Duodenal mucosa (tissue), 2 donors: ENCODE results near the gene PVR.
A peak's percentile ranks its signal among the peaks of the same experiment; 100 is the strongest.

ENCODE experiments used
- H3K27ac ChIP-seq: one replicate; pipeline ENCODE4 v1.7.0; 2013; ENCODE audit warnings: low read depth, low read length
- H3K27me3 ChIP-seq, 2 donors: one replicate each; pipeline ENCODE4 v1.7.0; 2013; ENCODE audit warnings: low read length in 2 of 2, control low read depth in 1 of 2; ENCODE audit not compliant: insufficient read depth in 2 of 2, control insufficient read depth in 1 of 2
- H3K36me3 ChIP-seq, 2 donors: one replicate each; pipeline ENCODE4 v1.7.0; 2013; ENCODE audit warnings: low read length in 2 of 2, control low read depth in 1 of 2; ENCODE audit not compliant: insufficient read depth in 2 of 2, control insufficient read depth in 1 of 2
- H3K4me1 ChIP-seq, 2 donors: one replicate each; pipeline ENCODE4 v1.7.0; 2013; ENCODE audit warnings: low read length in 2 of 2, control low read depth in 1 of 2; ENCODE audit not compliant: insufficient read depth in 2 of 2, control insufficient read depth in 1 of 2
- H3K4me3 ChIP-seq, 2 donors: one replicate each; pipeline ENCODE4 v1.7.0; 2013; ENCODE audit warnings: low read length in 2 of 2, low read depth in 1 of 2
- H3K9ac ChIP-seq, 2 donors: one replicate each; pipeline ENCODE4 v1.7.0; 2013; ENCODE audit warnings: low read length in 2 of 2, low read depth in 1 of 2
- H3K9me3 ChIP-seq, 2 donors: one replicate each; pipeline ENCODE4 v1.7.0; 2013; ENCODE audit warnings: low read length in 2 of 2, control low read depth in 1 of 2; ENCODE audit not compliant: control insufficient read depth in 1 of 2

PVR gene, protein sequence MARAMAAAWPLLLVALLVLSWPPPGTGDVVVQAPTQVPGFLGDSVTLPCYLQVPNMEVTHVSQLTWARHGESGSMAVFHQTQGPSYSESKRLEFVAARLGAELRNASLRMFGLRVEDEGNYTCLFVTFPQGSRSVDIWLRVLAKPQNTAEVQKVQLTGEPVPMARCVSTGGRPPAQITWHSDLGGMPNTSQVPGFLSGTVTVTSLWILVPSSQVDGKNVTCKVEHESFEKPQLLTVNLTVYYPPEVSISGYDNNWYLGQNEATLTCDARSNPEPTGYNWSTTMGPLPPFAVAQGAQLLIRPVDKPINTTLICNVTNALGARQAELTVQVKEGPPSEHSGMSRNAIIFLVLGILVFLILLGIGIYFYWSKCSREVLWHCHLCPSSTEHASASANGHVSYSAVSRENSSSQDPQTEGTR

DNA sequence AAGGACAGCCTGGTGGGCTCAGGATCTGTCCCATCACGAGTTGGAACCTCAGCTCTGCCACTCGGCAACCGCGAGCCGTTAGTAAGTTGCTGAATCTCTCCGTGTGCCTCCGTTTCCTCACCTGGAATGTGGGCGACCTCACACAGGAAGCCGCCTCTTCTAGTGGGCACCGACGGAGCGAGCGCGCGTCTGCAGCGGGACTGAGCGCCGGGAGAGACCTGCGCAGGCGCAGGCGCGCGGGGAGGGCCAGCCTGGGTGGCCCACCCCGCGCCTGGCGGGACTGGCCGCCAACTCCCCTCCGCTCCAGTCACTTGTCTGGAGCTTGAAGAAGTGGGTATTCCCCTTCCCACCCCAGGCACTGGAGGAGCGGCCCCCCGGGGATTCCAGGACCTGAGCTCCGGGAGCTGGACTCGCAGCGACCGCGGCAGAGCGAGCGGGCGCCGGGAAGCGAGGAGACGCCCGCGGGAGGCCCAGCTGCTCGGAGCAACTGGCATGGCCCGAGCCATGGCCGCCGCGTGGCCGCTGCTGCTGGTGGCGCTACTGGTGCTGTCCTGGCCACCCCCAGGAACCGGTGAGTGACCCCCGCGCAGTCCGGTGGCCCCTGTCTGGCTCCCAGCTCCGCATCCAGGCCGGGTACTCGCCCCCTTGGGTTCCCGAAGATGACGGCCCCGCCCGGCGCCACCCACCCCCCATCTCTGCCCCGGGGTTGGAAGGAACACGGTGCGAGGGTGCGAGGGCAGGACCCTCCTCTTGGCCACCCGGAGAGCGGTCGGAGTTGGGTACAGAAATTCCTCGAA is at the start of gene PVR:
TSS of gene PVR (plus strand) at position 306 of the 797 bp plus-strand sequence. CDS start at position 493, 187 bp downstream.
- H3K4me1 ChIP-seq: peaks cover 14 to 17% of the 10 kb centered on the region in 2 donors
- peak within 1 kb of the TSS; percentile 76 to 80 for H3K9ac ChIP-seq
- peaks cover 7 to 15% of the 10 kb centered on the region in 2 donors for H3K36me3 ChIP-seq
- H3K4me3 ChIP-seq: peak within 1 kb of the TSS; percentile 79 to 97
- H3K9me3 ChIP-seq: no peaks in the 10 kb centered on the region
- no peaks in the 10 kb centered on the region for H3K27me3 ChIP-seq
- peak within 1 kb of the TSS; percentile 32 for H3K27ac ChIP-seq

DNA sequence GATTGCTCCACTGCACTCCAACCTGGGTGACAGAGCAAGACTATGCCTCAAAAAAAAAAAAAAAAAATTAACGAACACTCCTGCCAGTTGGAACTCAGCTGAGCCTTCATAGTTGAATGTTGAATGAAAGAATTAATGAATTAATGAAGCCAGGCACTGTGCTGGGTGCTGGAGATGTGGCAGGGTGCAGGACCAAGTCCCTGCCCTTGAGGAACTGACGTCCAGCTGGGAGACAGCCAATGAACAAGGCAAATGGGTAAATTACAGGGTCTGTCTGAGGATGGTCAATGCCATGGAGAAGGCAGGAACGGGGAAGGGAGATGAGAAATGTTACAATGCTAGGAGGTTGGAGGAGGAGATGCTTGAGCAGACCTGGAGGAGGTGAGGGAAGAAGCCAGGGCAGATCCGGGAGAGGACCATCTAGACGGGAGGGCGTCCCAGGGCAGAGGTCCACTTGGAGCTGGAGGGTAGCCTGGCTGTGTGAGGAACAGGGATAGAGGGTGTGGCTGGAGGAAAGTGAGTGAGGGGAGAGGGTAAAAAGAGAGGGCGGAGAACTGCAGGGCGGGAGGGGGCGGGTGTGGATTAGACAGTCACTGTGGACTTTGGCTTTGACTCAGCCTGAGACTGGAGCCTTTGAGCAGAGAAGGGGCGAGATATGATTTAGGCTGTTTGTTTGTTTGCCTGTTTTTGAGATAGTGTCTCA is 47.1 kb upstream of the PVR start:
- peak overlapping the region; percentile 54 for H3K27ac ChIP-seq

DNA sequence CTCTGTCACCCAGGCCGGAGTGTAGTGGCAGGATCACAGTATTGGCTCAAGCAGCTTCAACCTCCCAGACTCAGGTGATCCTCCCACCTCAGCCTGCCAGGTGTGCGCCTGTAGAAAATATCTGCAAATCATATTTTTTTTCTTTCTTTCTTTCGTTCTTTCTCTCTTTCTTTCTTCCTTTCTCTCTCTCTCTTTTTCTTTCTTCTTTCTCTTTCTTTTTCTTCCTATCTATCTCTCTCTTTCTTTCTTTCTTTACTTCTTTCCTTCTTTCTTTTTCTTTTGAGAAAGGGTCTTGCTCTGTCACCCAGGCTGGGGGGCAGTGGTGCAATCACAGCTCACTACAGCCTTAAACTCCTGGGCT is 46.6 kb upstream of the PVR start:
- Histone ChIP-seq H3K27me3 (no peaks in the 10 kb centered on the region), H3K4me3 (no peak overlapping the region), H3K9me3 (no peaks in the 10 kb centered on the region), H3K27ac (peak overlapping the region; percentile 36), H3K9ac (peak overlapping the region in 1 of 2 donors; percentile 18), H3K36me3 (no peaks in the 10 kb centered on the region), H3K4me1 (peaks cover 45 to 51% of the 10 kb centered on the region in 2 donors)

More for the DNA sequence above, 47.1 kb upstream of the PVR start:
- Histone ChIP-seq H3K27me3 (no peaks in the 10 kb centered on the region), H3K4me1 (peaks cover 46 to 50% of the 10 kb centered on the region in 2 donors), H3K4me3 (peak overlapping the region in 1 of 2 donors; percentile 21), H3K9me3 (no peaks in the 10 kb centered on the region), H3K9ac (peak overlapping the region in 1 of 2 donors; percentile 35), H3K36me3 (no peaks in the 10 kb centered on the region)

DNA sequence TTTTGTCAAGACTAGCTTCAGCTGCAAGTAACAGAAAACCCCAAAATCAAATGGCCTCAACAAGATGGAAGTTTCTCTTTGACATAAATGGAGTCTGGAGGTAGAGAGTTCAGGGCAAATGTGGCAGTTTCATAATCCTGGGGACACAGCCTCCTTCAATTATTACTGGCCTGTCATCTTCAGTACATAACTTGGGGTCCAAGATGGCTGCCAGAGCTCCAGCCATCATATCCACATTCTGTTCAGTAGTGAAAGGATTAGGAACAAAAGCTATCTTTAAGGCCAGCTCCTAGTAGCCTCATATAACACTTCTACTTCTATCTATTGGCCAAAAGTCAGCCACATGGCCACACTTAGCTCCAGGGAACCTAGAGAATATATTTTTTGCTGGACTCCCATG is 45.4 kb upstream of the PVR start:
- peaks cover 42 to 47% of the 10 kb centered on the region in 2 donors for H3K4me1 ChIP-seq
- H3K9ac ChIP-seq: no peak overlapping the region
- H3K4me3 ChIP-seq: no peak overlapping the region
- H3K9me3 ChIP-seq: no peaks in the 10 kb centered on the region
- H3K27ac ChIP-seq: peak overlapping the region; percentile 39
- H3K27me3 ChIP-seq: no peaks in the 10 kb centered on the region
- H3K36me3 ChIP-seq: no peaks in the 10 kb centered on the region

DNA sequence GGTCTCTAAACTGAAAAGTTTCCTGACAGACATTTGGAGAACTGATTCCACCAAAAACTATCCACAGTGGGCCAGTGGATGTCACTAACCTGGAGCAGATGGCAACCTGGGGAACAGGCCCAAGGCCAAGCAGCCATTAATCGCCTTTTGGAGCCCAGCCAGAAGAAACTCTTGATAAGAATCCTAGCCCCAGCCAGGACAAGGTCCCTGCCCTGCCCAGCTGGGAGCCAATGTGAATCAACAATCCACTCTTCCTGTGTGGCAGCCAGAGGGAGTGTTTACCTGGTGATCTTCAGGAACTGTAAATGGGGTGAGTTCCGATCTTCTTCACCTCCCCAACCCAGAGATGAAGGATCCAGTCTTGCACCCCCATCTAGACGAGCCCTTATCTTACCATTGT is 44.8 kb upstream of the PVR start:
- H3K4me3 ChIP-seq: peak overlapping the region in 1 of 2 donors; percentile 50
- H3K27ac ChIP-seq: peak overlapping the region; percentile 43
- H3K9ac ChIP-seq: peak overlapping the region in 1 of 2 donors; percentile 41
- no peaks in the 10 kb centered on the region for H3K27me3 ChIP-seq
- H3K4me1 ChIP-seq: peaks cover 42 to 47% of the 10 kb centered on the region in 2 donors
- no peaks in the 10 kb centered on the region for H3K36me3 ChIP-seq
- H3K9me3 ChIP-seq: no peaks in the 10 kb centered on the region

DNA sequence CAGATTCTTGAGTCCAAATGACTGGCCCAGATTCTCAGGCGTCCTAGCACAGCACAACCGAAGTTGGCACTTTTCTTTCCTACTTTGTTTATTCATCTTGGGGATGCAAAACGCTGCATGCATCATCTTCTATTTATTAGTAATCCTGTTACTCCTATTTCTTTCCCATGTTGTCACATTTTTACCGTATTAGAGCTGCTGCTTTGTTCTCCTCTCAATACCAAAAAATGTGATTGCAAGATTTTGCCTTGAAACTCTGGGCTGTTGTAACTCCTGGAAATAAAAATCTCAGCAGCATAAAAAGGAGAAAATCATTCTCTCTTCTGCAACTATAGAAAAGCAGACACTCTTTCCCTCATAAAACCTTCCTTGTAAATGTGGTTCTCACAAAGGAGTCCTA is 43.2 kb upstream of the PVR start:
- Histone ChIP-seq H3K27ac (no peak overlapping the region), H3K27me3 (no peaks in the 10 kb centered on the region), H3K9ac (no peak overlapping the region), H3K36me3 (no peaks in the 10 kb centered on the region), H3K4me3 (no peak overlapping the region), H3K9me3 (no peaks in the 10 kb centered on the region), H3K4me1 (peaks cover 45 to 51% of the 10 kb centered on the region in 2 donors)

DNA sequence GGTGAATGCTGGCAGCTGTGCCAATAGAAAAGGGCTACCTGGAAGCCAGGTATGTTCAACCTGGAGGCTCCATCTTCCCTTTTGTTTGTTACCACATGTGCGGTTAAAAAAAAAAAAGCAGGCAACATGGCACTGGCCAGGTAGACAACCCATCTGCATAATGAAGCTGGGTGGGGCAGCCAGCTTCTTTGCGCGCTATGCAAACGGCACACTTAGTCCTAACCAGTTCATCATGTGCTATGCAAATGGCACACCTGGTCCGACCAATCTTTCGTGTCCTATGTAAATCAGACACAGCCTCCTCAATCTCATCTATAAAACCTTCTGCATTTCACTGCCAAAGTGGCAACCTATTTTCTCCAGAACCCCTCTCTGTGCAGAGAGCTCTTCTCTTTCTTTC is 41.6 kb upstream of the PVR start:
- no peak overlapping the region for H3K9ac ChIP-seq
- no peaks in the 10 kb centered on the region for H3K36me3 ChIP-seq
- peak overlapping the region in 1 of 2 donors; percentile 16 for H3K4me3 ChIP-seq
- H3K27me3 ChIP-seq: no peaks in the 10 kb centered on the region
- H3K4me1 ChIP-seq: peaks cover 40 to 44% of the 10 kb centered on the region in 2 donors
- H3K27ac ChIP-seq: no peak overlapping the region
- H3K9me3 ChIP-seq: no peaks in the 10 kb centered on the region

DNA sequence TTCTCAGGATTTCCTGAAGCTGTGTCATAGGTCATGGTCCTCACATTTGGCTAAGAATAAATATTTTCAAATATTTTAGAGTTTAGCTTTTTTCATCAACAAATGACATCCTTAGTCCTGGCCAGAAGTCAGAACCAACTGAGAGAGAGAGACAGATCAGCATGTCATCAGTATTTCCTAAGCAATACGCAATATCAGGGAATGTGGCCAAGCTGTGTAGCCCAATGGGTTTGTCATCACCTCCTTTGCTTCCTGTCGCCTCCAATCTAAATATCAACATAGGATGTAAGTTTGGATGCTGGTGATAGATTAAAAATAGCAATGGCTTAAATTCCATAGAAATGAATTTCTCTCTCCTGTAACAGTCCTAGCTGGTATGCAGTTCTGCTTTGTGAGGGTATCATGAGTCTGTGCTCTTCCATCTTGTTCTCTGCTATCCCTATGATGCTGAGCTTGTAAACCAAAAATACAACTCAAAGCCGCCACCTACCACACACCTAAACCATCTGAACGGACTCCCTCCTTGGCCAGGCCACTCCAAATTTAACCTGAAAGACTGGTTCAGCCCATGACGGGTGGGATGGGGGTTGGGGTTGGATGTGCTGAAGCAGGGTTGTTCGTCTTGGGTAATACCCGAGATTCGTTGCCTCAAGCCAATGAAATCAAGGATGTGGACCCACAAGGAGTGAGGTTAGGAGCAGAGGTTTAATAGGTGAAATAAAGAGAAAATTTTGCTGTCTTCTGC is 40.3 kb upstream of the PVR start:
- no peaks in the 10 kb centered on the region for H3K9me3 ChIP-seq
- H3K9ac ChIP-seq: no peak overlapping the region
- H3K4me1 ChIP-seq: peaks cover 37 to 49% of the 10 kb centered on the region in 2 donors
- no peak overlapping the region for H3K27ac ChIP-seq
- H3K4me3 ChIP-seq: no peak overlapping the region
- H3K36me3 ChIP-seq: no peaks in the 10 kb centered on the region
- no peaks in the 10 kb centered on the region for H3K27me3 ChIP-seq

DNA sequence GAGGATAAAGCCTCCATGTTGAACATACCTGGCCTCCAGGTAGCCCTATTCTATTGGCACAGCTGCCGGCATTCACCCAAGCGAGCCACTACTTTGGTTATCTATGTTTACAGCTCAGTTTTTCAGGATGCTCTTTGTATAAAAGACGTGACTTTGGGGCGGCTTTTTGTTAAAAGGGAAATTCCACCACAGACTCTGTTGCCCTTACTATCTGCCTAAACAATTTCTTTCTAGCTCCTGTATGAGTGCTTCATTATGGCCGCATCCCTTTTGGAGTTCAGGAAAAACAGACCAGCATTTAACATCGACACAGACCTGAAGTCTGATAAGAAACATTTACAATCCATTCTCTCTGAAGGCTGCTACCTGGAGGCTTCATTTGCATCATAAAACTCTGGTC is 39.5 kb upstream of the PVR start:
- Histone ChIP-seq H3K9ac (no peak overlapping the region), H3K27ac (no peak overlapping the region), H3K36me3 (no peaks in the 10 kb centered on the region), H3K4me3 (no peak overlapping the region), H3K9me3 (no peaks in the 10 kb centered on the region), H3K4me1 (peaks cover 30 to 43% of the 10 kb centered on the region in 2 donors), H3K27me3 (no peaks in the 10 kb centered on the region)
